ENCODE results near the gene TSTD1.

The TSTD1 gene

GRCh38 chr1:161074676-161075368 lies 36.1 kb upstream of the TSTD1 start:
- Histone ChIP-seq H3K4me2 (ENCODE audit: low read length, poor library complexity, severe bottlenecking) (no peak overlapping the region), H2AK5ac (ENCODE audit: low read length, severe bottlenecking) (no peak overlapping the region), H3K4me1 (ENCODE audit: control insufficient read depth, insufficient read depth, low read depth, low read length) (no peaks in the 10 kb centered on the region), H3K27me3 (ENCODE audit: control insufficient read depth in 1 of 2, insufficient read depth in 1 of 2, low read length in 2 of 2) (no peaks in the 10 kb centered on the region), H3K27ac (ENCODE audit: low read length, poor library complexity, severe bottlenecking) (no peak overlapping the region), H2BK15ac (ENCODE audit: low read depth, poor library complexity, severe bottlenecking) (no peak overlapping the region), H3K4ac (ENCODE audit: low read depth in 1 of 2, low read length in 2 of 2) (peak overlapping the region in 1 of 2 experiments; percentile 27), H3K36me3 (ENCODE audit: control insufficient read depth in 1 of 2, insufficient read depth in 2 of 2, low read depth in 1 of 2, low read length in 2 of 2) (no peaks in the 10 kb centered on the region), H2BK12ac (ENCODE audit: low read length in 2 of 2) (no peak overlapping the region), H2BK5ac (ENCODE audit: low read depth, low read length, poor library complexity, severe bottlenecking) (no peak overlapping the region), H3K18ac (ENCODE audit: low read depth in 1 of 2, low read length in 2 of 2) (no peak overlapping the region), H4K91ac (ENCODE audit: low read length) (peak overlapping the region; percentile 67), H3K79me1 (replicated peaks; ENCODE audit: low read length, poor library complexity, severe bottlenecking) (no peaks in the 10 kb centered on the region), H3K23ac (ENCODE audit: low read length in 2 of 2) (no peak overlapping the region), H2BK120ac (ENCODE audit: low read depth, low read length) (no peak overlapping the region), H3K14ac (ENCODE audit: low read length in 2 of 2) (peak overlapping the region in 1 of 2 experiments; percentile 41), H3K9ac (ENCODE audit: low read length) (no peak overlapping the region), H3K9me3 (ENCODE audit: control insufficient read depth, low read length) (no peaks in the 10 kb centered on the region), H3K4me3 (ENCODE audit: insufficient read depth in 1 of 2, low read depth in 1 of 2, low read length in 2 of 2) (peak overlapping the region in 1 of 2 experiments; percentile 11), H2AFZ (ENCODE audit: low read depth, low read length) (no peak overlapping the region), H4K8ac (ENCODE audit: low read length) (no peak overlapping the region)
- DNase-seq = no peak
- 87% methylated on average over 10 of the region's 12 CpGs for WGBS

DNA sequence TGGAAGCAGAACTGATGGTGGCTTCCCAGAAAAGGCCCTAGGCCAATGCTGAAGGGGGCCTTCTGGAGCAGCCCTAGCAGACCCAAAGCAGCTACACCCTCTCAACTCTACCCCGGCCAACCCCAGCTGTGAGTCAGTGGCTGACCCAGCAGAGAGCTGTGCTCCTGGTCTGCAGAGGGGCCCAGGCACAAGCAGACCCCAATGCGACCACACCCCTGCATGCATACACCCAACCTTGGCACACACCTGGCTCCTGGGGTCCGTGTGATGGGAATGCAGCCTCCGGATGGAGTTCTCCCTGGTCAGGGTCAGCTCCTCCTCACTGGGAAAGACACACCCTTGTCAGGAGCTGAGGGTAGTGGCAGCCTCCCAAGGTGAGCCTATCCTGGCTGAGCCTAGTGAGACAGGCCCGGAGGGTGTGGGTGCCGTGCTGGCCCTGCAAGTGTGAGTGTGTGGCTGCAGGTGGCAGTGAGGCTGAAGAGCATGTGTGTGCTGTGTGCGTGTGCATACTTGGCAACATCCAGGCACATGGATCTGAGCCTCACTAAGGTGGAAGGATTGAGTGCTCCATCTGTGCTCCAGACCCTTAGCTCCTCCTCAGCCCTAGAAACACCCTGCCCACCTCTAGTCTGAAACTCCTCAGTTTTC lies 34.8 kb upstream of the TSTD1 start:
- H3K4ac ChIP-seq (ENCODE audit: low read depth in 1 of 2, low read length in 2 of 2) = no peak overlapping the region
- no peak overlapping the region for H3K14ac ChIP-seq (ENCODE audit: low read length in 2 of 2)
- H2AFZ ChIP-seq (ENCODE audit: low read depth, low read length) = no peak overlapping the region
- H3K9me3 ChIP-seq (ENCODE audit: control insufficient read depth, low read length) = no peaks in the 10 kb centered on the region
- H2BK120ac ChIP-seq (ENCODE audit: low read depth, low read length) = no peak overlapping the region
- no peak overlapping the region for H3K4me2 ChIP-seq (ENCODE audit: low read length, poor library complexity, severe bottlenecking)
- DNase-seq = no peak
- H3K4me3 ChIP-seq (ENCODE audit: insufficient read depth in 1 of 2, low read depth in 1 of 2, low read length in 2 of 2) = no peak overlapping the region
- no peak overlapping the region for H2BK15ac ChIP-seq (ENCODE audit: low read depth, poor library complexity, severe bottlenecking)
- no peak overlapping the region for H3K9ac ChIP-seq (ENCODE audit: low read length)
- H3K79me1 ChIP-seq (replicated peaks; ENCODE audit: low read length, poor library complexity, severe bottlenecking) = no peaks in the 10 kb centered on the region
- no peak overlapping the region for H2AK5ac ChIP-seq (ENCODE audit: low read length, severe bottlenecking)
- no peak overlapping the region for H2BK5ac ChIP-seq (ENCODE audit: low read depth, low read length, poor library complexity, severe bottlenecking)
- no peak overlapping the region for H3K23ac ChIP-seq (ENCODE audit: low read length in 2 of 2)
- peak overlapping the region in 1 of 2 experiments; percentile 11 for H2BK12ac ChIP-seq (ENCODE audit: low read length in 2 of 2)
- no peak overlapping the region for H3K27ac ChIP-seq (ENCODE audit: low read length, poor library complexity, severe bottlenecking)
- no peaks in the 10 kb centered on the region for H3K36me3 ChIP-seq (ENCODE audit: control insufficient read depth in 1 of 2, insufficient read depth in 2 of 2, low read depth in 1 of 2, low read length in 2 of 2)
- peak overlapping the region; percentile 3 for H4K91ac ChIP-seq (ENCODE audit: low read length)
- WGBS = 71% methylated on average over 7 of the region's 7 CpGs
- no peak overlapping the region for H3K18ac ChIP-seq (ENCODE audit: low read depth in 1 of 2, low read length in 2 of 2)
- H4K8ac ChIP-seq (ENCODE audit: low read length) = peak overlapping the region; percentile 32
- no peaks in the 10 kb centered on the region for H3K27me3 ChIP-seq (ENCODE audit: control insufficient read depth in 1 of 2, insufficient read depth in 1 of 2, low read length in 2 of 2)
- H3K4me1 ChIP-seq (ENCODE audit: control insufficient read depth, insufficient read depth, low read depth, low read length) = no peaks in the 10 kb centered on the region

- WGBS = 96% methylated on average over 19 of the region's 19 CpGs
- no peak overlapping the region for H3K4me3 ChIP-seq (ENCODE audit: insufficient read depth in 1 of 2, low read depth in 1 of 2, low read length in 2 of 2)
- H4K8ac ChIP-seq (ENCODE audit: low read length) = no peak overlapping the region
- H3K23ac ChIP-seq (ENCODE audit: low read length in 2 of 2) = no peak overlapping the region
- H3K27me3 ChIP-seq (ENCODE audit: control insufficient read depth in 1 of 2, insufficient read depth in 1 of 2, low read length in 2 of 2) = peaks cover 0 to 4% of the 10 kb centered on the region in 2 experiments
- H3K18ac ChIP-seq (ENCODE audit: low read depth in 1 of 2, low read length in 2 of 2) = no peak overlapping the region
- no peak overlapping the region for H2AK5ac ChIP-seq (ENCODE audit: low read length, severe bottlenecking)
- no peak overlapping the region for H2BK12ac ChIP-seq (ENCODE audit: low read length in 2 of 2)
- H3K9ac ChIP-seq (ENCODE audit: low read length) = no peak overlapping the region
- no peak overlapping the region for H3K14ac ChIP-seq (ENCODE audit: low read length in 2 of 2)
- H3K36me3 ChIP-seq (ENCODE audit: control insufficient read depth in 1 of 2, insufficient read depth in 2 of 2, low read depth in 1 of 2, low read length in 2 of 2) = no peaks in the 10 kb centered on the region
- no peak for DNase-seq
- no peak overlapping the region for H3K4ac ChIP-seq (ENCODE audit: low read depth in 1 of 2, low read length in 2 of 2)
- H2BK5ac ChIP-seq (ENCODE audit: low read depth, low read length, poor library complexity, severe bottlenecking) = no peak overlapping the region
- no peak overlapping the region for H3K4me2 ChIP-seq (ENCODE audit: low read length, poor library complexity, severe bottlenecking)
- no peak overlapping the region for H3K27ac ChIP-seq (ENCODE audit: low read length, poor library complexity, severe bottlenecking)
- no peak overlapping the region for H4K91ac ChIP-seq (ENCODE audit: low read length)
- no peaks in the 10 kb centered on the region for H3K9me3 ChIP-seq (ENCODE audit: control insufficient read depth, low read length)
- H2BK120ac ChIP-seq (ENCODE audit: low read depth, low read length) = no peak overlapping the region
- no peak overlapping the region for H2AFZ ChIP-seq (ENCODE audit: low read depth, low read length)
- no peak overlapping the region for H2BK15ac ChIP-seq (ENCODE audit: low read depth, poor library complexity, severe bottlenecking)
- no peaks in the 10 kb centered on the region for H3K79me1 ChIP-seq (replicated peaks; ENCODE audit: low read length, poor library complexity, severe bottlenecking)
- H3K4me1 ChIP-seq (ENCODE audit: control insufficient read depth, insufficient read depth, low read depth, low read length) = no peaks in the 10 kb centered on the region
Measured at GRCh38 chr1:161072751-161073449, 34.1 kb upstream of the TSTD1 start.

DNA sequence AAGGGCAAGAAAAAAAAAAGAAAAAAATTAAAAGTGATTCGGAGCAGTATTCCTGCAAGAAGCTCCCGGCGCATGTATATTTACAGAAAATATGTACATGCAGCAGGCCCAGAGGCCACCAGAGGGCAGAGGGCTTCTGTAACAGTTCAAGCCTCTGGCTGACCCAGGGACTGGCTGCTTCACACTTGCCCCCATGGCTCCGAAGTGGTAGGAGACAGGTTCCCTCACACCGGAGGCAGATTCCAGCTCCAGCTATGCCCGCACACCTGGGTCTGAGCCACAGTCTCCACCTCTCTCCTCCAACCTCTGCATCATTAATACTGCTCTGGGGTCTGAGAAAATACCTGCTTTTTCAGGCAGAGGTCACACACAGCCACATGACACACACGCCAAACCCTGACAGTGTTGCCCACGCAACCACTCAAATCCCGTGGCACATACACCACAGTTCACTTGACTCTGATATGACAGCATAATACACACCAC lies 33.2 kb upstream of the TSTD1 start:
- H3K9ac ChIP-seq (ENCODE audit: low read length) = no peak overlapping the region
- no peak overlapping the region for H2BK5ac ChIP-seq (ENCODE audit: low read depth, low read length, poor library complexity, severe bottlenecking)
- no peak overlapping the region for H3K27ac ChIP-seq (ENCODE audit: low read length, poor library complexity, severe bottlenecking)
- peak overlapping the region in 1 of 2 experiments; percentile 9 for H3K14ac ChIP-seq (ENCODE audit: low read length in 2 of 2)
- no peaks in the 10 kb centered on the region for H3K36me3 ChIP-seq (ENCODE audit: control insufficient read depth in 1 of 2, insufficient read depth in 2 of 2, low read depth in 1 of 2, low read length in 2 of 2)
- H3K18ac ChIP-seq (ENCODE audit: low read depth in 1 of 2, low read length in 2 of 2) = no peak overlapping the region
- H4K91ac ChIP-seq (ENCODE audit: low read length) = no peak overlapping the region
- no peak overlapping the region for H4K8ac ChIP-seq (ENCODE audit: low read length)
- H2BK12ac ChIP-seq (ENCODE audit: low read length in 2 of 2) = no peak overlapping the region
- H2AK5ac ChIP-seq (ENCODE audit: low read length, severe bottlenecking) = no peak overlapping the region
- no peaks in the 10 kb centered on the region for H3K9me3 ChIP-seq (ENCODE audit: control insufficient read depth, low read length)
- WGBS = 79% methylated on average over 9 of the region's 9 CpGs
- peaks cover 0 to 7% of the 10 kb centered on the region in 2 experiments for H3K27me3 ChIP-seq (ENCODE audit: control insufficient read depth in 1 of 2, insufficient read depth in 1 of 2, low read length in 2 of 2)
- H3K23ac ChIP-seq (ENCODE audit: low read length in 2 of 2) = no peak overlapping the region
- no peaks in the 10 kb centered on the region for H3K4me1 ChIP-seq (ENCODE audit: control insufficient read depth, insufficient read depth, low read depth, low read length)
- no peak overlapping the region for H3K4me2 ChIP-seq (ENCODE audit: low read length, poor library complexity, severe bottlenecking)
- H3K79me1 ChIP-seq (replicated peaks; ENCODE audit: low read length, poor library complexity, severe bottlenecking) = no peaks in the 10 kb centered on the region
- no peak overlapping the region for H3K4ac ChIP-seq (ENCODE audit: low read depth in 1 of 2, low read length in 2 of 2)
- H2AFZ ChIP-seq (ENCODE audit: low read depth, low read length) = no peak overlapping the region
- no peak overlapping the region for H2BK15ac ChIP-seq (ENCODE audit: low read depth, poor library complexity, severe bottlenecking)
- H3K4me3 ChIP-seq (ENCODE audit: insufficient read depth in 1 of 2, low read depth in 1 of 2, low read length in 2 of 2) = no peak overlapping the region
- DNase-seq = peak; percentile 49
- no peak overlapping the region for H2BK120ac ChIP-seq (ENCODE audit: low read depth, low read length)
